HEK293 (cell line): ENCODE results near the gene C1orf174.
A peak's percentile ranks its signal among the peaks of the same experiment; 100 is the strongest.

ENCODE experiments used
- CTCF ChIA-PET: fragments of 350-600 bp; formaldehyde crosslinking; extraction: SDS; loops from one replicate; lab custom pipeline; 2021; ENCODE audit warnings: antibody characterized with exemption; lab: Yijun Ruan, JAX
- POLR2A ChIA-PET: fragments of 300-600 bp; formaldehyde crosslinking; extraction: SDS; loops from one replicate; lab custom pipeline; 2020; ENCODE audit warnings: antibody characterized with exemption, inconsistent platforms; lab: Yijun Ruan, JAX
- H3K27ac ChIP-seq: fragments of 200-500 bp; sonication (Bioruptor generic); 2 replicates; pipeline ENCODE4 v1.5.1; 2014; ENCODE audit warnings: low read depth, low read length, control low read depth, inconsistent platforms; ENCODE audit errors: extremely low read depth
- H3K36me3 ChIP-seq, 2 experiments: fragments of 200-500 bp in 1 of 2; sonication (Bioruptor generic) in 1 of 2; 1 replicate in 1 of 2; 2 replicates in 1 of 2; pipeline ENCODE4 v1.5.1; 2014 to 2017; ENCODE audit warnings: inconsistent platforms in 2 of 2, low read length in 2 of 2; ENCODE audit not compliant: control insufficient read depth in 2 of 2, insufficient read depth in 1 of 2
- H3K4me1 ChIP-seq: fragments of 200-500 bp; sonication (Bioruptor generic); 2 replicates; pipeline ENCODE4 v1.5.1; 2014; ENCODE audit warnings: mild to moderate bottlenecking, low read length, inconsistent platforms; ENCODE audit not compliant: control insufficient read depth, insufficient read depth
- H3K4me3 ChIP-seq: 2 replicates; pipeline ENCODE4 v1.5.1; 2011; ENCODE audit warnings: low read depth, mild to moderate bottlenecking, control low read depth, low read length, moderate library complexity
- H3K9me3 ChIP-seq: fragments of 200-500 bp; sonication (Bioruptor generic); 2 replicates; pipeline ENCODE4 v1.5.1; 2014; ENCODE audit warnings: low read depth, low read length, inconsistent platforms; ENCODE audit not compliant: control insufficient read depth, insufficient read depth
- EGR2 ChIP-seq: fragments of 450-650 bp; formaldehyde crosslinking; IDR thresholded peaks from 2 replicates; pipeline ENCODE4 v1.5.1; 2016; ENCODE audit warnings: low read depth, missing biosample characterization, missing genetic modification characterization
- GLIS1 ChIP-seq: fragments of 450-650 bp; formaldehyde crosslinking; IDR thresholded peaks from 2 replicates; pipeline ENCODE4 v1.5.1; 2016; ENCODE audit warnings: missing biosample characterization, missing genetic modification characterization
- KLF8 ChIP-seq: fragments of 450-650 bp; formaldehyde crosslinking; IDR thresholded peaks from 2 replicates; pipeline ENCODE4 v1.5.1; 2016; ENCODE audit warnings: missing biosample characterization, missing genetic modification characterization
- MEIS1 ChIP-seq: sonication (generic); formaldehyde crosslinking; IDR thresholded peaks from 2 replicates; pipeline ENCODE4 v1.8.1; 2022; ENCODE audit warnings: missing genetic modification reagents, mild to moderate bottlenecking, borderline replicate concordance
- MYNN ChIP-seq: fragments of 450-650 bp; formaldehyde crosslinking; IDR thresholded peaks from 2 replicates; pipeline ENCODE4 v1.5.1; 2016; ENCODE audit warnings: missing biosample characterization, missing genetic modification characterization, borderline replicate concordance
- SETDB1 ChIP-seq: IDR thresholded peaks from one replicate; pipeline ENCODE4 v1.6.1; 2017; ENCODE audit warnings: mild to moderate bottlenecking, low read length, moderate library complexity, mixed read lengths; ENCODE audit not compliant: insufficient read length
- ZBTB8A ChIP-seq: fragments of 450-650 bp; formaldehyde crosslinking; IDR thresholded peaks from 2 replicates; pipeline ENCODE4 v1.5.1; 2016; ENCODE audit warnings: missing biosample characterization, missing genetic modification characterization
- ZFP69B ChIP-seq: fragments of 450-650 bp; formaldehyde crosslinking; IDR thresholded peaks from 2 replicates; pipeline ENCODE4 v1.5.1; 2016; ENCODE audit warnings: missing biosample characterization, missing genetic modification characterization
- ZNF16 ChIP-seq: fragments of 450-650 bp; formaldehyde crosslinking; IDR thresholded peaks from 2 replicates; pipeline ENCODE4 v1.5.1; 2016; ENCODE audit warnings: low read depth, missing biosample characterization, missing genetic modification characterization
- ZNF211 ChIP-seq: fragments of 450-650 bp; formaldehyde crosslinking; IDR thresholded peaks from 2 replicates; pipeline ENCODE4 v1.5.1; 2016; ENCODE audit warnings: low read depth, missing biosample characterization, missing genetic modification characterization
- ZNF214 ChIP-seq: fragments of 450-650 bp; formaldehyde crosslinking; IDR thresholded peaks from 2 replicates; pipeline ENCODE4 v1.5.1; 2017; ENCODE audit warnings: missing biosample characterization, mild to moderate bottlenecking, missing genetic modification characterization, borderline replicate concordance
- ZNF221 ChIP-seq: fragments of 450-650 bp; formaldehyde crosslinking; IDR thresholded peaks from 2 replicates; pipeline ENCODE4 v1.5.1; 2017; ENCODE audit warnings: missing biosample characterization, missing genetic modification characterization, borderline replicate concordance
- ZNF223 ChIP-seq: fragments of 450-650 bp; formaldehyde crosslinking; IDR thresholded peaks from 2 replicates; pipeline ENCODE4 v1.5.1; 2016; ENCODE audit warnings: missing biosample characterization, missing genetic modification characterization
- ZNF24 ChIP-seq: fragments of 450-650 bp; formaldehyde crosslinking; IDR thresholded peaks from 2 replicates; pipeline ENCODE4 v1.5.1; 2016; ENCODE audit warnings: missing biosample characterization, missing genetic modification characterization
- ZNF248 ChIP-seq: fragments of 450-650 bp; formaldehyde crosslinking; IDR thresholded peaks from 2 replicates; pipeline ENCODE4 v1.5.1; 2017; ENCODE audit warnings: missing biosample characterization, missing genetic modification characterization
- ZNF423 ChIP-seq: fragments of 450-650 bp; formaldehyde crosslinking; IDR thresholded peaks from 2 replicates; pipeline ENCODE4 v1.5.1; 2016; ENCODE audit warnings: missing biosample characterization, missing genetic modification characterization
- ZNF521 ChIP-seq: fragments of 450-650 bp; formaldehyde crosslinking; IDR thresholded peaks from 2 replicates; pipeline ENCODE4 v1.5.1; 2017; ENCODE audit warnings: missing biosample characterization, mild to moderate bottlenecking, missing genetic modification characterization
- ZNF596 ChIP-seq: fragments of 450-650 bp; IDR thresholded peaks from 2 replicates; pipeline ENCODE4 v1.5.0; 2018; ENCODE audit warnings: missing biosample characterization, mild to moderate bottlenecking, missing genetic modification characterization, moderate library complexity
- ZNF747 ChIP-seq: fragments of 450-650 bp; formaldehyde crosslinking; IDR thresholded peaks from 2 replicates; pipeline ENCODE4 v1.5.1; 2016; ENCODE audit warnings: missing biosample characterization, missing genetic modification characterization
- ZNF837 ChIP-seq: fragments of 450-650 bp; formaldehyde crosslinking; IDR thresholded peaks from 2 replicates; pipeline ENCODE4 v1.5.1; 2016; ENCODE audit warnings: missing biosample characterization, missing genetic modification characterization
- TF ChIP-seq, protein P1 (sequence below): fragments of 450-650 bp; formaldehyde crosslinking; IDR thresholded peaks from 2 replicates; pipeline ENCODE4 v1.5.1; 2016; ENCODE audit warnings: missing biosample characterization, missing genetic modification characterization
- TF ChIP-seq, protein P2 (sequence below): fragments of 450-650 bp; formaldehyde crosslinking; IDR thresholded peaks from 2 replicates; pipeline ENCODE4 v1.5.1; 2016; ENCODE audit warnings: missing biosample characterization, missing genetic modification characterization
- TF ChIP-seq, protein P3 (sequence below): fragments of 450-650 bp; formaldehyde crosslinking; IDR thresholded peaks from 2 replicates; pipeline ENCODE4 v1.5.1; 2016; ENCODE audit warnings: missing biosample characterization, missing genetic modification characterization
- TF ChIP-seq, protein P4 (sequence below): fragments of 450-650 bp; formaldehyde crosslinking; IDR thresholded peaks from 2 replicates; pipeline ENCODE4 v1.5.1; 2016; ENCODE audit warnings: missing biosample characterization, missing genetic modification characterization

Gene C1orf174

DNA sequence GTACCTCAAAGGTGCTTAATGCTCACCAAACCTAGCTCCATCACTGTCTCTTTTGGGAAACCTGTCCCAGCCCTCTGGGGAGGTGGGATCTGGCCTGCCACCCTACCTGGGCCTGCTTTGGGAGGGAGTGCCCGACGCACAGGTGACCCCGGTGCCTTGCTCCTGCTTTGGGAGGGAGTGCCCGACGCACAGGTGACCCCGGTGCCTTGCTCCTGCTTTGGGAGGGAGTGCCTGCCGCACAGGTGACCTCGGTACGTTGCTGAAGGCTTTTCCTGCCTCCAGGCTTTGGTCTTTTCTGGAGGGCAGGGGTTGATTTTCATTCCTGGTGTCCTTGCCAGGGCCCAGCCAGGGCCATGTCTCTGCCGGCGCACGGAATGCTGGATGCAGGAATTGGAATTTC, 25.2 kb upstream of the C1orf174 start (continued):
- TF ChIP-seq ZNF423 (tag by site-specific recombination) (no peak), ZBTB8A (no peak), ZNF221 (tag by site-specific recombination) (no peak), ZNF24 (tag by site-specific recombination) (no peak), MYNN (no peak)
- TF ChIP-seq, protein P1, sequence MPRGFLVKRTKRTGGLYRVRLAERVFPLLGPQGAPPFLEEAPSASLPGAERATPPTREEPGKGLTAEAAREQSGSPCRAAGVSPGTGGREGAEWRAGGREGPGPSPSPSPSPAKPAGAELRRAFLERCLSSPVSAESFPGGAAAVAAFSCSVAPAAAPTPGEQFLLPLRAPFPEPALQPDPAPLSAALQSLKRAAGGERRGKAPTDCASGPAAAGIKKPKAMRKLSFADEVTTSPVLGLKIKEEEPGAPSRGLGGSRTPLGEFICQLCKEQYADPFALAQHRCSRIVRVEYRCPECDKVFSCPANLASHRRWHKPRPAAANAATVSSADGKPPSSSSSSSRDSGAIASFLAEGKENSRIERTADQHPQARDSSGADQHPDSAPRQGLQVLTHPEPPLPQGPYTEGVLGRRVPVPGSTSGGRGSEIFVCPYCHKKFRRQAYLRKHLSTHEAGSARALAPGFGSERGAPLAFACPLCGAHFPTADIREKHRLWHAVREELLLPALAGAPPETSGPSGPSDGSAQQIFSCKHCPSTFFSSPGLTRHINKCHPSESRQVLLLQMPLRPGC (tag by site-specific recombination) = no peak

DNA sequence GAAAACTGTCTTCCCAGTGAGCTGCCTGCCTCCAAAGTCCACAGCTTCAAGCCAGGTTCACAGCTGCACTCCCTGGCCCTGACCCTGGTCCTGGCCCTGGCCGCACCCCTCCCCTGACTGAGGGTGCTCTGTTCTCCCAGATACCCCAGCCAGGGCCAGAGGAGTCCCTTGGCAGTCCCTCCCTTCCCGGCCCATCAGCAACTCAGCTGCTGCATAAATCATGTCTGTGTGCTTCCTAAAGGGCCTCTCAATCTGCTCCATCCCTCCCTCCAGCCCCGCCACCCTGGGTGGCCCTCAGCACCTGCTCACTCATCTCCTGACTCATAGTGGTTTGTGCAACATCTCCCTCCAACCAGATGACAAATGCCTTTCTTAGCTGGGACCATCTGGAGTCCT, 24.8 kb upstream of the C1orf174 start:
- no peaks in the 10 kb centered on the region for H3K4me1 ChIP-seq
- ChIA-PET CTCF (no interaction called here), POLR2A (no interaction called here)
- TF ChIP-seq ZNF16 (tag by site-specific recombination) (no peak), MEIS1 (CRISPR knock-in tag) (no peak), GLIS1 (tag by site-specific recombination) (peak; percentile 33; the same call in 1 of the 2 replicates), ZNF248 (no peak), ZNF596 (tag by site-specific recombination) (no peak), ZNF521 (tag by site-specific recombination) (no peak), KLF8 (tag by site-specific recombination) (no peak)
- TF ChIP-seq, protein P2, sequence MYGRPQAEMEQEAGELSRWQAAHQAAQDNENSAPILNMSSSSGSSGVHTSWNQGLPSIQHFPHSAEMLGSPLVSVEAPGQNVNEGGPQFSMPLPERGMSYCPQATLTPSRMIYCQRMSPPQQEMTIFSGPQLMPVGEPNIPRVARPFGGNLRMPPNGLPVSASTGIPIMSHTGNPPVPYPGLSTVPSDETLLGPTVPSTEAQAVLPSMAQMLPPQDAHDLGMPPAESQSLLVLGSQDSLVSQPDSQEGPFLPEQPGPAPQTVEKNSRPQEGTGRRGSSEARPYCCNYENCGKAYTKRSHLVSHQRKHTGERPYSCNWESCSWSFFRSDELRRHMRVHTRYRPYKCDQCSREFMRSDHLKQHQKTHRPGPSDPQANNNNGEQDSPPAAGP (tag by site-specific recombination) = 0 out of 2 replicates have a peak, but pooled peaks have one; percentile 49
- H3K9me3 ChIP-seq = no peaks in the 10 kb centered on the region
- H3K4me3 ChIP-seq = no peak overlapping the region
- no peaks in the 10 kb centered on the region for H3K36me3 ChIP-seq
- H3K27ac ChIP-seq = no peak overlapping the region

DNA sequence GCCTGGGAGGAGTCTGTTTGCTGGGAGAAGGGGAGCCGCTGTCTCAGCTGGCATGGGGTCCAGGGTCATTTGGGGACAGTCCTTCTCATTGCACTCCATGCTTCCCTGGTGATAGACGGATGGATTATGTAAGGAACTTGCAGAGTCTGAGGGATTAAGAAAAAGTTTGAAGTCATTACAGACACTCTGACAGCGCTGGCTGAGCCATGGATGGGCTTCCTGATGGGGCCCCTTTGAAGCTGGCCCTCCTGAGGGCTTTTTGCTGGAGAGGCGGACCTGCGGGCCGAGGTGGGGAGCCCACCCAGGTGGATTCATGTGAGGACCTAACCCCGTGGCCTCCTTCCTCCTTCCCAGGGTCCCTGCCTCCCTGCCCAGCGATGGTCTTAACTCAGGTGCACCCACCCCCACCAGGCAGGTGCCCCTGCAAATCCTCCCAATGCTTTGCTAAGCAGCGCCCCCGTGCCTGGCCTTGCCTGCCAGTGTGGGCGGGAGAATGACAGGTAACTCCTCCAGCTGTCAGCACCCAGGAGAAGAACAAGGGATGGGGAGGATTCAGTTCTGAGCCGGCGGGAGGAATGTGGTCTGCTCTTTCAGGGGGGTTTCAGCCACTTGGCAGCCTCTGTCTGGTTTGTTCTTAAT, 24.2 kb upstream of the C1orf174 start:
- Histone ChIP-seq H3K4me1 (no peaks in the 10 kb centered on the region), H3K9me3 (no peaks in the 10 kb centered on the region), H3K36me3 (no peaks in the 10 kb centered on the region), H3K27ac (no peak overlapping the region), H3K4me3 (no peak overlapping the region)
- 0 out of 2 replicates have a peak, but pooled peaks have one; percentile 17 for TF ChIP-seq EGR2 (tag by site-specific recombination)
- TF ChIP-seq ZNF747 (tag by site-specific recombination) = no peak
- POLR2A ChIA-PET = no interaction called here
- CTCF ChIA-PET = no interaction called here

DNA sequence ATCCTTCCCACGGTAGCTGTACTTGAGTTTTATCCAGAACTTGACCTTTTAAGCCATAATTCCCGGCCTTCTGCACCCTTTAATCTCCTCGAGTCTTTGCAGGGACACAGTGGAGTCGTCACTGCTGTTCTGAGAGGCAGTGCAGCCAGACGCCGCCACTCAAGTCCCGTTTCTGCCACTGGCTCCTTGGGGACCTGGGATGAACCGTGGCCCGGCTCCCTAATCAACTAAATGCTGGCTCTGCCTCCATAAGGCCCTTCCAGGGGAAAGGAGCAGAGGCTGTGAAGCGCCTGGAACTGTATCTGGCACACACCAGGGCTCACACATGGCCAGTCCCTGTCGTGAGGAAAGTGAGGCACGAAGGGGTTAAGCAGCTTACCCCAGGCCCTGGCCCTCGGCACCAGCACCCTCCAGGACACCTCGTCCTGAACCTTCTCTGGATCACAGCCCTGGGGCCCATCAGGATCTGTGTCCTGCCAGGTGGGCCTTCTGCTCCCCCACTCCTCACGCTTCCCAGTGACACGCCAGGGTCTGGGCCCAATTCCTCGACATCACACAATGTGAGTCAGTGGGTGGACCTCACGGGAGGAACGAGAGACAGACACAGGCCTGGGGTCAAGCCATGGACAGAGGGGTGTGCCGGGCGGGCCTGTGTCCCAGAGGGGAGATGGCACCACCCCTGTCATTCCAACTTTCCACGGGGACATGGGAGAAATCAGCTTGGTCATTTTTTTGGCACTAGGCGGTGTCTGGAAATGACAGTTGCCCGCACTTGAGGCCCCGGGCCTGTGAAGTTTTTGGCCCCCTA, 23.5 kb upstream of the C1orf174 start:
- Histone ChIP-seq H3K9me3 (no peaks in the 10 kb centered on the region), H3K4me3 (no peak overlapping the region), H3K4me1 (no peaks in the 10 kb centered on the region), H3K27ac (no peak overlapping the region), H3K36me3 (no peaks in the 10 kb centered on the region)
- POLR2A ChIA-PET = no interaction called here
- CTCF ChIA-PET = no interaction called here
- TF ChIP-seq GLIS1 (tag by site-specific recombination) (no peak), ZFP69B (tag by site-specific recombination) (no peak), SETDB1 (no peak), ZNF214 (tag by site-specific recombination) (no peak), ZNF223 (tag by site-specific recombination) (no peak), ZNF837 (tag by site-specific recombination) (no peak), ZNF211 (no peak)
- TF ChIP-seq, protein P3, sequence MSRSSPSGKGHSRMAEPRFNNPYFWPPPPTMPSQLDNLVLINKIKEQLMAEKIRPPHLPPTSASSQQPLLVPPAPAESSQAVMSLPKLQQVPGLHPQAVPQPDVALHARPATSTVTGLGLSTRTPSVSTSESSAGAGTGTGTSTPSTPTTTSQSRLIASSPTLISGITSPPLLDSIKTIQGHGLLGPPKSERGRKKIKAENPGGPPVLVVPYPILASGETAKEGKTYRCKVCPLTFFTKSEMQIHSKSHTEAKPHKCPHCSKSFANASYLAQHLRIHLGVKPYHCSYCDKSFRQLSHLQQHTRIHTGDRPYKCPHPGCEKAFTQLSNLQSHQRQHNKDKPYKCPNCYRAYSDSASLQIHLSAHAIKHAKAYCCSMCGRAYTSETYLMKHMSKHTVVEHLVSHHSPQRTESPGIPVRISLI = no peak
- TF ChIP-seq, protein P4, sequence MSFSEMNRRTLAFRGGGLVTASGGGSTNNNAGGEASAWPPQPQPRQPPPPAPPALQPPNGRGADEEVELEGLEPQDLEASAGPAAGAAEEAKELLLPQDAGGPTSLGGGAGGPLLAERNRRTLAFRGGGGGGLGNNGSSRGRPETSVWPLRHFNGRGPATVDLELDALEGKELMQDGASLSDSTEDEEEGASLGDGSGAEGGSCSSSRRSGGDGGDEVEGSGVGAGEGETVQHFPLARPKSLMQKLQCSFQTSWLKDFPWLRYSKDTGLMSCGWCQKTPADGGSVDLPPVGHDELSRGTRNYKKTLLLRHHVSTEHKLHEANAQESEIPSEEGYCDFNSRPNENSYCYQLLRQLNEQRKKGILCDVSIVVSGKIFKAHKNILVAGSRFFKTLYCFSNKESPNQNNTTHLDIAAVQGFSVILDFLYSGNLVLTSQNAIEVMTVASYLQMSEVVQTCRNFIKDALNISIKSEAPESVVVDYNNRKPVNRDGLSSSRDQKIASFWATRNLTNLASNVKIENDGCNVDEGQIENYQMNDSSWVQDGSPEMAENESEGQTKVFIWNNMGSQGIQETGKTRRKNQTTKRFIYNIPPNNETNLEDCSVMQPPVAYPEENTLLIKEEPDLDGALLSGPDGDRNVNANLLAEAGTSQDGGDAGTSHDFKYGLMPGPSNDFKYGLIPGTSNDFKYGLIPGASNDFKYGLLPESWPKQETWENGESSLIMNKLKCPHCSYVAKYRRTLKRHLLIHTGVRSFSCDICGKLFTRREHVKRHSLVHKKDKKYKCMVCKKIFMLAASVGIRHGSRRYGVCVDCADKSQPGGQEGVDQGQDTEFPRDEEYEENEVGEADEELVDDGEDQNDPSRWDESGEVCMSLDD (tag by site-specific recombination) = no peak
